ENCODE results near the gene CYSLTR1.

The CYSLTR1 gene

GRCh38 chrX:78329486-78329885 is 2.1 kb upstream of the CYSLTR1 start:
- peak overlapping the region; percentile 80 for H3K4me2 ChIP-seq (ENCODE audit: low read depth, low read length, poor library complexity, severe bottlenecking)
- TF ChIP-seq EZH2phosphoT487 (IDR thresholded peaks at IDR 0.05; ENCODE audit: borderline replicate concordance) (no peak), CTCF (conservative IDR thresholded peaks at IDR 0.05; ENCODE audit: low read length) (no peak)

DNA sequence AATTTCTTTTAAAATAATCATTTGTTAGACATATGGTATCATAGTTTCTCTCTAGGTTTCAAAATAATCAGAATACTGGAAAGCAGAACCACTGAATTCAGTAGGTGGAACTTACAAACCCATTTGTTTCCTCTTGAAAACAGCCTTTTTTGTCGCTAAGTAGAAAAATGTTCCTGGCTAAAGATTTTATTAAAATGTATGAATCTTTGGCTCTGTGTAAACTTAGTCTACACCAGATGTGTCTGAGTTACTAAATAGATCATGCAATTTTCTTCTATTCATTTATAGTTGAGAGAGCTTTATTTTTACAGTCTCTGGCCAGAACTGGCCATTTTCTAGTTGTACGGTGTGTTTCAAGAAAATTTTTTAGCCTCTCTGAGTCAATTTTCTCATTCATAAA is 1.0 kb downstream of the CYSLTR1 start:
- H3K36me3 ChIP-seq (ENCODE audit: insufficient read depth, low read length) = no peaks in the 10 kb centered on the region
- H3K9ac ChIP-seq (ENCODE audit: low read depth, low read length, poor library complexity, severe bottlenecking) = peak overlapping the region; percentile 77
- no peaks in the 10 kb centered on the region for H3K9me2 ChIP-seq (replicated peaks; ENCODE audit: low read depth, low read length)
- peaks cover 84% of the 10 kb centered on the region for H3K4me1 ChIP-seq (ENCODE audit: insufficient read depth, low read length, poor library complexity, severe bottlenecking)
- H3K9me3 ChIP-seq (ENCODE audit: insufficient read depth, low read depth, low read length) = no peaks in the 10 kb centered on the region
- TF ChIP-seq CTCF (conservative IDR thresholded peaks at IDR 0.05; ENCODE audit: low read length) = no peak
- no peak for TF ChIP-seq EZH2phosphoT487 (IDR thresholded peaks at IDR 0.05; ENCODE audit: borderline replicate concordance)
- peaks cover 3% of the 10 kb centered on the region; the same call in 1 of the 2 replicates for H3K79me2 ChIP-seq (ENCODE audit: insufficient read depth, low read length)
- H4K20me1 ChIP-seq (ENCODE audit: insufficient read depth, low read length, poor library complexity, severe bottlenecking) = no peaks in the 10 kb centered on the region
- peak overlapping the region; percentile 73 for H3K4me3 ChIP-seq (ENCODE audit: low read length, poor library complexity, severe bottlenecking)
- H3K4me2 ChIP-seq (ENCODE audit: low read depth, low read length, poor library complexity, severe bottlenecking) = peak overlapping the region; percentile 80
- no peaks in the 10 kb centered on the region for H3K27me3 ChIP-seq (ENCODE audit: insufficient read depth, low read length, poor library complexity, severe bottlenecking)
- no peak overlapping the region for H2AFZ ChIP-seq (ENCODE audit: low read length)
- H3F3A ChIP-seq (ENCODE audit: low read depth) = peaks cover 3% of the 10 kb centered on the region; the same call in 1 of the 2 replicates

More at GRCh38 chrX:78329486-78329885, 2.1 kb upstream of the CYSLTR1 start:
- Histone ChIP-seq H3K36me3 (ENCODE audit: insufficient read depth, low read length) (no peaks in the 10 kb centered on the region), H2AFZ (ENCODE audit: low read length) (no peak overlapping the region), H3K9ac (ENCODE audit: low read depth, low read length, poor library complexity, severe bottlenecking) (no peak overlapping the region), H3K27me3 (ENCODE audit: insufficient read depth, low read length, poor library complexity, severe bottlenecking) (no peaks in the 10 kb centered on the region), H4K20me1 (ENCODE audit: insufficient read depth, low read length, poor library complexity, severe bottlenecking) (no peaks in the 10 kb centered on the region), H3K4me3 (ENCODE audit: low read length, poor library complexity, severe bottlenecking) (no peak overlapping the region), H3F3A (ENCODE audit: low read depth) (no peaks in the 10 kb centered on the region), H3K4me1 (ENCODE audit: insufficient read depth, low read length, poor library complexity, severe bottlenecking) (peaks cover 80% of the 10 kb centered on the region), H3K9me2 (replicated peaks; ENCODE audit: low read depth, low read length) (no peaks in the 10 kb centered on the region), H3K9me3 (ENCODE audit: insufficient read depth, low read depth, low read length) (no peaks in the 10 kb centered on the region), H3K79me2 (ENCODE audit: insufficient read depth, low read length) (peaks cover 3% of the 10 kb centered on the region; the same call in 1 of the 2 replicates)

GRCh38 chrX:78322863-78323262 is 4.5 kb downstream of the CYSLTR1 start:
- Histone ChIP-seq H3K4me1 (ENCODE audit: insufficient read depth, low read length, poor library complexity, severe bottlenecking) (peaks cover 60% of the 10 kb centered on the region), H3K79me2 (ENCODE audit: insufficient read depth, low read length) (peaks cover 3% of the 10 kb centered on the region; the same call in 1 of the 2 replicates), H3K27me3 (ENCODE audit: insufficient read depth, low read length, poor library complexity, severe bottlenecking) (no peaks in the 10 kb centered on the region), H3K9ac (ENCODE audit: low read depth, low read length, poor library complexity, severe bottlenecking) (peak overlapping the region; percentile 56), H3K9me3 (ENCODE audit: insufficient read depth, low read depth, low read length) (no peaks in the 10 kb centered on the region), H2AFZ (ENCODE audit: low read length) (peak overlapping the region; percentile 67; the same call in 1 of the 2 replicates), H4K20me1 (ENCODE audit: insufficient read depth, low read length, poor library complexity, severe bottlenecking) (no peaks in the 10 kb centered on the region), H3K4me2 (ENCODE audit: low read depth, low read length, poor library complexity, severe bottlenecking) (peak overlapping the region; percentile 66), H3F3A (ENCODE audit: low read depth) (peaks cover 3% of the 10 kb centered on the region; the same call in 1 of the 2 replicates), H3K4me3 (ENCODE audit: low read length, poor library complexity, severe bottlenecking) (peak overlapping the region; percentile 61), H3K36me3 (ENCODE audit: insufficient read depth, low read length) (no peaks in the 10 kb centered on the region), H3K9me2 (replicated peaks; ENCODE audit: low read depth, low read length) (no peaks in the 10 kb centered on the region)
- no peak for TF ChIP-seq CTCF (conservative IDR thresholded peaks at IDR 0.05; ENCODE audit: low read length)
- TF ChIP-seq EZH2phosphoT487 (IDR thresholded peaks at IDR 0.05; ENCODE audit: borderline replicate concordance) = no peak
